A673 (cell line): ENCODE data around the gene IFNG. TPM values are rescaled to one million over a fixed set of nuclear protein-coding genes. Genes with fewer than 3 reads are reported as not detected.

Experiments
- BruUV-seq: library from RNA; stranded (reverse); fragments of 400-500 nt; replicated peaks from 2 replicates; lab custom pipeline; 2021; lab: Mats Ljungman, UMichigan
- CTCF ChIA-PET: fragments of 300-600 bp; sonication (Branson Sonifier 250); formaldehyde crosslinking; loops from one replicate; lab custom pipeline; 2022; ENCODE audit warnings: antibody characterized with exemption; lab: Charles Lee
- POLR2A ChIA-PET: fragments of 300-600 bp; sonication (Branson Sonifier 250); formaldehyde crosslinking; loops from one replicate; lab custom pipeline; 2022; ENCODE audit warnings: antibody characterized with exemption; ENCODE audit not compliant: low non-redundant PET; lab: Charles Lee
- DNase-seq: peaks from one replicate; pipeline ENCODE4 v3.0.0-alpha.2; 2015; ENCODE audit warnings: low spot score
- H3K27ac ChIP-seq: fragments of 200-600 bp; sonication (generic); 2 replicates; pipeline ENCODE4 v1.5.1; 2016; ENCODE audit warnings: mixed run types, low read depth, mild to moderate bottlenecking, mixed read lengths, antibody characterized with exemption, low read length; ENCODE audit not compliant: poor library complexity, severe bottlenecking
- H3K27me3 ChIP-seq: fragments of 200-600 bp; sonication (generic); replicated peaks from 2 replicates; pipeline ENCODE4 v1.6.1; 2017; ENCODE audit warnings: mixed run types, low read depth, mild to moderate bottlenecking, mixed read lengths, antibody characterized with exemption, low read length; ENCODE audit not compliant: insufficient read depth, poor library complexity
- H3K36me3 ChIP-seq: fragments of 200-600 bp; sonication (generic); 2 replicates; pipeline ENCODE4 v1.6.1; 2016; ENCODE audit warnings: mixed run types, mild to moderate bottlenecking, mixed read lengths, antibody characterized with exemption, low read length; ENCODE audit not compliant: insufficient read depth, poor library complexity, severe bottlenecking
- H3K4me1 ChIP-seq: fragments of 200-600 bp; sonication (generic); 2 replicates; pipeline ENCODE4 v1.6.1; 2017; ENCODE audit warnings: mixed run types, mild to moderate bottlenecking, mixed read lengths, antibody characterized with exemption, low read length; ENCODE audit not compliant: insufficient read depth, poor library complexity, severe bottlenecking
- H3K4me3 ChIP-seq: fragments of 200-600 bp; sonication (generic); 2 replicates; pipeline ENCODE4 v1.5.1; 2016; ENCODE audit warnings: low read depth, mixed run types, mild to moderate bottlenecking, mixed read lengths, low read length; ENCODE audit not compliant: poor library complexity, severe bottlenecking
- H3K9me3 ChIP-seq: fragments of 200-600 bp; sonication (generic); 2 replicates; pipeline ENCODE4 v1.6.1; 2016; ENCODE audit warnings: mixed run types, low read depth, mild to moderate bottlenecking, mixed read lengths, antibody characterized with exemption, low read length; ENCODE audit not compliant: poor library complexity, severe bottlenecking
- EZH2 ChIP-seq: fragments of 200-600 bp; sonication (generic); IDR thresholded peaks from 2 replicates; pipeline ENCODE4 v1.6.1; 2017; ENCODE audit warnings: borderline replicate concordance, low read depth, mild to moderate bottlenecking, mixed read lengths, antibody characterized with exemption, low read length; ENCODE audit not compliant: poor library complexity, severe bottlenecking
- intact Hi-C: fragments of 100-400 bp; cut with micrococcal nuclease; formaldehyde crosslinking; loops from one replicate; pipeline ENCODE4 v1.10.0; 2022; ENCODE audit not compliant: unreplicated experiment
- total RNA-seq: library from RNA; stranded (reverse); gene quantifications from 2 replicates; pipeline ENCODE4 v1.2.3, GENCODE V29; 2021
- TF ChIP-seq, protein P1 (sequence below): fragments of 300-800, 200-600 bp; sonication (generic); conservative IDR thresholded peaks from 2 replicates; pipeline ENCODE4 v1.5.1; 2017; ENCODE audit warnings: low read depth, mild to moderate bottlenecking, antibody characterized with exemption, low read length, moderate library complexity, mixed read lengths

Gene IFNG
- total RNA-seq, 1 experiment from 2014 or later = not detected

DNA sequence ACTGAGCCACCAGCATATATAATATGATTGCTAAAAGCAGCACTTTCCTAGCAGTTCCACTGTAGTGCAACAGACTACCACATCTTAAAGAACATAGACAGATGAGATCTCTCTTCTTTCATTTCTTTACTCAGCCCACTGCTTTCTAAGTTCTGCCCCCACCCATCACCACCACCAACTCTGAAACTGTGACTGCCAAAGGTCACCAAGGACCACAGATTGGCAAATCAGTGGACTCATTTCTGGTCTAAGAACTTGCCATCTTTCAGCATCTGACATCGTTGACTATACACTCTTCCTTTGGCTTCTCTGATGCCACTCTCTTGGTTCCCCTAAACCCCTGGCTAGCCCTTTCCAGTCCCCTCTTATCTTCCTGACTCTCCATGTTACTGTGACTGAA, 38.4 kb downstream of the IFNG start:
- BruUV-seq = no TSS peak
- H3K4me1 ChIP-seq = no peaks in the 10 kb centered on the region
- TF ChIP-seq, protein P1, sequence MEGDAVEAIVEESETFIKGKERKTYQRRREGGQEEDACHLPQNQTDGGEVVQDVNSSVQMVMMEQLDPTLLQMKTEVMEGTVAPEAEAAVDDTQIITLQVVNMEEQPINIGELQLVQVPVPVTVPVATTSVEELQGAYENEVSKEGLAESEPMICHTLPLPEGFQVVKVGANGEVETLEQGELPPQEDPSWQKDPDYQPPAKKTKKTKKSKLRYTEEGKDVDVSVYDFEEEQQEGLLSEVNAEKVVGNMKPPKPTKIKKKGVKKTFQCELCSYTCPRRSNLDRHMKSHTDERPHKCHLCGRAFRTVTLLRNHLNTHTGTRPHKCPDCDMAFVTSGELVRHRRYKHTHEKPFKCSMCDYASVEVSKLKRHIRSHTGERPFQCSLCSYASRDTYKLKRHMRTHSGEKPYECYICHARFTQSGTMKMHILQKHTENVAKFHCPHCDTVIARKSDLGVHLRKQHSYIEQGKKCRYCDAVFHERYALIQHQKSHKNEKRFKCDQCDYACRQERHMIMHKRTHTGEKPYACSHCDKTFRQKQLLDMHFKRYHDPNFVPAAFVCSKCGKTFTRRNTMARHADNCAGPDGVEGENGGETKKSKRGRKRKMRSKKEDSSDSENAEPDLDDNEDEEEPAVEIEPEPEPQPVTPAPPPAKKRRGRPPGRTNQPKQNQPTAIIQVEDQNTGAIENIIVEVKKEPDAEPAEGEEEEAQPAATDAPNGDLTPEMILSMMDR = no peak
- no peak for TF ChIP-seq EZH2
- H3K27me3 ChIP-seq = peaks cover 18% of the 10 kb centered on the region
- H3K4me3 ChIP-seq = no peak overlapping the region
- H3K9me3 ChIP-seq = no peaks in the 10 kb centered on the region
- ChIA-PET CTCF (no interaction called here), POLR2A (no interaction called here)
- H3K36me3 ChIP-seq = no peaks in the 10 kb centered on the region
- DNase-seq = no peak
- intact Hi-C loops = no loop called here
- no peak overlapping the region for H3K27ac ChIP-seq

DNA sequence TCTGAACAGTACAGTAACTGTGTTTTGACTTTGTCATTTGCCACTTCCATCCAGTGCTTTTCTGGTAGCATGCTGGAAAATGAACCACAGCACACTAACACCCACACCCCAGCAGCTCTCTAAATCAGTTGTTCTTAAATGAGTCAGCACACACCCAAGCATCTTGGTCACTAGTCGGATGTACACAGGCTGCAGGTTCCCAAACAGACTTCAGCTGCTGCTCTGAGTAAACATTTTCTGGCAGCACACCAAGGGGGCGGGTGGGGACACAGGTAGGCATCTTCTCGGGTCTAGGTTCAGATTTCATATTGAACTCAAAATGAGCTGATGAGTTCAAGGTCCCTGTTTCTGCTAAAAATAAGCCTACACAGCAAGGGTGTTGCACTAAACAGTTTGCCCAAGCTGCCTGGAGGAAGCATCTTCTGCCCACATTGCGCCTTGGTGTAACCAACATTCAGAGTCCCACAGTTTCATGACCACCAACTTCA, 39.8 kb downstream of the IFNG start:
- Histone ChIP-seq H3K4me3 (no peak overlapping the region), H3K27me3 (peaks cover 16% of the 10 kb centered on the region), H3K36me3 (no peaks in the 10 kb centered on the region), H3K4me1 (no peaks in the 10 kb centered on the region), H3K9me3 (no peaks in the 10 kb centered on the region), H3K27ac (no peak overlapping the region)
- intact Hi-C loops = no loop called here
- ChIA-PET CTCF (no interaction called here), POLR2A (no interaction called here)
- TF ChIP-seq EZH2 = no peak
- TF ChIP-seq, protein P1 = no peak
- BruUV-seq = no TSS peak
- DNase-seq = no peak

DNA sequence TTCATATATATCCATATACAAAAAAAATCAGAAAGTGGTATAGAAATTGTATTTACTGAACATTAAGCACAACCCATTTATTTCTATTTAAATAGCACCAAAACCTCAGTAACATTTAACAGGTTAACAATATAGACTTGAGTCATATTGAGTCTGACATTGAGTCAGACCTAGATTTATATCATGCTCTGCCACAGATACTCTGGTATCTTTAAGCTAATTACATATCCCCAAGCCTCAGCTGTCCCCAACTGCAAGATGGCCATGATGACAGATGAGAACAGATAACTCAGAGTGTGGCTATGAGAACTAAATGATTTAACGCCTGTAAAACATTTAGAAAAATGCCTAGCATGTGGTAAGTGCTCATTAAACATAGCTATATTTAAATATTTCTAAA, 40.3 kb downstream of the IFNG start:
- no peaks in the 10 kb centered on the region for H3K9me3 ChIP-seq
- BruUV-seq = no TSS peak
- H3K4me3 ChIP-seq = no peak overlapping the region
- H3K36me3 ChIP-seq = no peaks in the 10 kb centered on the region
- TF ChIP-seq, protein P1 = no peak
- no peak for TF ChIP-seq EZH2
- intact Hi-C loops = no loop called here
- no peak overlapping the region for H3K27ac ChIP-seq
- ChIA-PET POLR2A (no interaction called here), CTCF (no interaction called here)
- peaks cover 16% of the 10 kb centered on the region for H3K27me3 ChIP-seq
- no peaks in the 10 kb centered on the region for H3K4me1 ChIP-seq
- no peak for DNase-seq
